ENCODE results near the gene SMC4. TPM values are rescaled to one million over a fixed set of nuclear protein-coding genes. Genes with fewer than 3 reads are reported as not detected.

SMC4 gene
- total RNA-seq, 1 donor from 2014 or later: 90.6 TPM

DNA sequence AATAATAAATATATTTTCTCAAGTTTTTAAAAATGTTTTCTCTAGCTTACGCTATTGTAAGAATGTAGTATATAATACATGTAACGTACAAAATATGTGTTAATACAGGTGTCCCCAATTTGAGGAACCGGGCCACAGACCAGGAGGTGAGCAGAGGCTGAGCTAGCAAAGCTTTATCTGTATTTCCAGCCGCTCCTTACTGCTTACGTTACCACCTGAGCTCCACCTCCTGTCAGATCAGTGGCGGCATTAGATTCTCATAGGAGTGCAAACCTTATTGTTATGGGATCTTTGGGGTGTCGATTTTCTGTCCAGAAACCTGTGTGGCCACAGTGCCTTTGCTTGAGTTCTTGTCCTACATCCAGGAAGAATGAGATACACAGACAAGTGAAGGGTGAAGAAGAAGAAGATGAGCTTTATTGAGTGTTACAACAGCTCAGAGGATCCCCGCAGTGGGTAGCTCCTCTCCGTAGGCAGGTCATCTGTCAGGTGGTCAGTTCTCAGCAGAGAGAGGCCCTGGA lies 60.1 kb downstream of the SMC4 start:
- no peak for DNase-seq (ENCODE audit: low read depth)
- TF ChIP-seq, protein P1, sequence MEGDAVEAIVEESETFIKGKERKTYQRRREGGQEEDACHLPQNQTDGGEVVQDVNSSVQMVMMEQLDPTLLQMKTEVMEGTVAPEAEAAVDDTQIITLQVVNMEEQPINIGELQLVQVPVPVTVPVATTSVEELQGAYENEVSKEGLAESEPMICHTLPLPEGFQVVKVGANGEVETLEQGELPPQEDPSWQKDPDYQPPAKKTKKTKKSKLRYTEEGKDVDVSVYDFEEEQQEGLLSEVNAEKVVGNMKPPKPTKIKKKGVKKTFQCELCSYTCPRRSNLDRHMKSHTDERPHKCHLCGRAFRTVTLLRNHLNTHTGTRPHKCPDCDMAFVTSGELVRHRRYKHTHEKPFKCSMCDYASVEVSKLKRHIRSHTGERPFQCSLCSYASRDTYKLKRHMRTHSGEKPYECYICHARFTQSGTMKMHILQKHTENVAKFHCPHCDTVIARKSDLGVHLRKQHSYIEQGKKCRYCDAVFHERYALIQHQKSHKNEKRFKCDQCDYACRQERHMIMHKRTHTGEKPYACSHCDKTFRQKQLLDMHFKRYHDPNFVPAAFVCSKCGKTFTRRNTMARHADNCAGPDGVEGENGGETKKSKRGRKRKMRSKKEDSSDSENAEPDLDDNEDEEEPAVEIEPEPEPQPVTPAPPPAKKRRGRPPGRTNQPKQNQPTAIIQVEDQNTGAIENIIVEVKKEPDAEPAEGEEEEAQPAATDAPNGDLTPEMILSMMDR (conservative IDR thresholded peaks at IDR 0.05; ENCODE audit: low read depth, low read length): no peak
- H3K4me3 ChIP-seq (ENCODE audit: low read depth, low read length): no peak overlapping the region

DNA sequence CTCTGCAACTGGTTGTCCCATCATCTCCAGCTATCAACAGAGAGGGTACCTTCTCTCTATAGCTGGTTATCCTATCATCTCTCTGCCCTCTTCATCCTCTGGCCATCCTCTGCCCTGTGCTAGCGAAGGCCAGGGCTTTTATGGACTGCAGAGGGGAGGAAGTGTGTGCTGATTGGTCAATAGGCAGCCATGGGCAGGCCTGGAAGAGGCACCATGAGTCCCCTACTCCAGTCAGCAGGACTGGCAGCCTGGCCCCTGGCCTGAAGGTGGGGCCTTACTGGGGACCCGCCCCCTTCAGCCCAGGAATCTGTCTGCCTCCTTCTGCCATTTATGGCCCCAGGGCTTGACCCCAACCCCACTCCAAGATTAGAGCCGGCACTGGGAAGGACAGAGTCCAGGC lies 60.6 kb downstream of the SMC4 start:
- TF ChIP-seq, protein P1 (conservative IDR thresholded peaks at IDR 0.05; ENCODE audit: low read depth, low read length): no peak
- no peak overlapping the region for H3K4me3 ChIP-seq (ENCODE audit: low read depth, low read length)
- DNase-seq (ENCODE audit: low read depth): no peak

DNA sequence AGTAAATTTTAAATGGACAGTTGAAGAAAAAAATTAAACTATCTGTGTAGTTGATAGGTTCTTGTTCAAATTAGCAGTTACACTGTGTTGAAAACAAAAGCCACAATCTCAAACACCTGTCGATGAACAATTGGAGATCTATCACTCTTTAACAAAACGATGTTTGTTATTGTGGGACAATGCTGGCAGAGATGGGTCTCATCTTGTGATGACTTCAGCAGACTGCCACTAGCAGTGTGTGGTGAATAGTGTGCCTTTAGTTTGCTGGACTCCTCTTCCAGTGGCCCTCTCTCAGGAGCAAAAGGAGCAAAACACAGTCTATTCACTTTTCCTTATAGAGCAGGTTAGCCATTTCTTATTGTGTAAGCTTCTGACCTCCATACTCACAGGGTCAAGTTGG lies 64.9 kb downstream of the SMC4 start:
- TF ChIP-seq, protein P1 (conservative IDR thresholded peaks at IDR 0.05; ENCODE audit: low read depth, low read length): no peak
- no peak for DNase-seq (ENCODE audit: low read depth)
- no peak overlapping the region for H3K4me3 ChIP-seq (ENCODE audit: low read depth, low read length)

DNA sequence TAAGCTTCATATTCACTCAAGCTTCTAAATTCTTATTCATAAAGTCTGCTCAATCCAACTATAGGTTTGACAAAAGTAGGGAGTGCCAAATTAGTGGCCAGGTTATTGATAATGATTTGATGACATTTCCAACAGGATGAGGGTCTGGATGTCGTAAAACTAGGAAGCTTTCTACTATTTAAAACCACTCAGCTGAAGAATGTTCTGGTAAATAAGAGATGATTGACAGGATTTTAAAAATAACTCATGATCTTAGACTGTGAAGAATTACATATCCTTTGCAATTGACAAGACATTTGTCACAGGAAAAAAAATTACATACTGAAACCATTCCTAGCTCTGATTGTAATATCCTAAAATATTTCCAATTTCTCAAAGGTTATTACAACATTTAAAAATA lies 65.5 kb downstream of the SMC4 start:
- H3K4me3 ChIP-seq (ENCODE audit: low read depth, low read length): no peak overlapping the region

DNA sequence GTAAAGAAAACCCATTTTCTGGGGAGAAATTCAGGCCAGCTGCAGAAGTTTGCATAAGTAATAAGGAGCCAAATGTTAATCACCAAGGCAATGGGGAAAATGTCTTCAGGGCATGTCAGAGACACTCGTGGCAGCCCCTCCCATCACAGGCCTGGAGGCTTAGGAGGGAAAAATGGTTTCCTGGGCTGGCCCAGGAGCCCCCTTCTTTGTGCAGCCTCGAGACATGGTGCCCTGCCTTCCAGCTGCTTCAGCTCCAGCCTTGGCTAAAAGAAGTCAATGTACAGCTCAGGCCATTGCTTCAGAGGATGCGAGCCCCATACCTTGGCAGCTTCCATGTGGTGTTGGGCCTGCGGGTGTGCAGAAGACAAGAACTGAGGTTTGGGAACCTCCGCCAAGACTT lies 70.7 kb downstream of the SMC4 start:
- DNase-seq (ENCODE audit: low read depth): no peak
- TF ChIP-seq, protein P1 (conservative IDR thresholded peaks at IDR 0.05; ENCODE audit: low read depth, low read length): no peak
- H3K4me3 ChIP-seq (ENCODE audit: low read depth, low read length): no peak overlapping the region

More for the DNA sequence above, 65.5 kb downstream of the SMC4 start:
- TF ChIP-seq, protein P1 (conservative IDR thresholded peaks at IDR 0.05; ENCODE audit: low read depth, low read length): no peak
- DNase-seq (ENCODE audit: low read depth): no peak

DNA sequence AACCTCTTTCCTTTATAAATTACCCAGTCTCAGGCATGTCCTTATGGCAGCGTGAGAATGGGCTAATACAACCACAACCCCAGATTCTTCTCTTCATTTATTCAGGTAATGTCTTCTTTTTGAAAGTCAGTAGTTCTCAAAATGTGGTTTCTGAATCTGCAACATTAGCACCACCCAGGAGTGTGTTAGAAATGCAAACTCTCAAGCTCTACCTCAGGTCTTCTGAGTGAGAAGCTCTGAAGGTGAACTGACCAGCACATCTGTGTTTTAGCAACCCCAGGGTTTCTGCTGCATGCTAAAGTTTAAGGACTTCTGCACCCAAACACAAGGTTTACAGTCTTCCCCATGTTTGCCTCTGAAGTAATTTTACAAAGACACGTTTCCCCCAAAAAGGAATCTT lies 72.4 kb downstream of the SMC4 start:
- TF ChIP-seq, protein P1 (conservative IDR thresholded peaks at IDR 0.05; ENCODE audit: low read depth, low read length): no peak
- DNase-seq (ENCODE audit: low read depth): no peak
- no peak overlapping the region for H3K4me3 ChIP-seq (ENCODE audit: low read depth, low read length)

DNA sequence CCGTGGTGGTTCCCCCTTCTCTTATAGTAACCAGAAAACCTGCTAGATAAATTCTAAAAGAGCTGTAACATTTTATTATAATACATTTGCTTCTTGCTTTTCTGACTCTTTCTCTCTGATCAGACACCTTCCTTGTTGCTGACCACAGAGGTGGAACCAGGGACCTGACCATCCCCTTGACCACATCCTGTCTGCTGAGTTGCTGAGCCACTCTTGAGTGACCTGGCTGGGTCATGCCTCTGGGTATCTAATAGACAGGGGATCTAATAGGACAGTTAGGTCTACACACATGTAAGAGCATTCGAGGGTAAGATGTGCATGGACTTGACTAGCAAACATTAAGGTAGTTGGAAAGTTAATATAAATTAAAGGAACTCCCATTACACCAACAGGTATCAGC lies 72.9 kb downstream of the SMC4 start:
- DNase-seq (ENCODE audit: low read depth): no peak
- TF ChIP-seq, protein P1 (conservative IDR thresholded peaks at IDR 0.05; ENCODE audit: low read depth, low read length): no peak

More for the DNA sequence above, 72.9 kb downstream of the SMC4 start:
- H3K4me3 ChIP-seq (ENCODE audit: low read depth, low read length): no peak overlapping the region

All from epithelial cell of proximal tubule (primary cell).